ENCODE measurements around the gene CRCP. TPM values are rescaled to one million over a fixed set of nuclear protein-coding genes. Genes with fewer than 3 reads are reported as not detected.
"Not testable (repeated sequence)": the region's sequence is repeated elsewhere in the genome, so short reads cannot be mapped to it uniquely, and the experiment has no call there.

CRCP gene
- total RNA-seq, 6 experiments from 2014 or later = 29.8 to 37.6 (median 33.7) TPM

DNA sequence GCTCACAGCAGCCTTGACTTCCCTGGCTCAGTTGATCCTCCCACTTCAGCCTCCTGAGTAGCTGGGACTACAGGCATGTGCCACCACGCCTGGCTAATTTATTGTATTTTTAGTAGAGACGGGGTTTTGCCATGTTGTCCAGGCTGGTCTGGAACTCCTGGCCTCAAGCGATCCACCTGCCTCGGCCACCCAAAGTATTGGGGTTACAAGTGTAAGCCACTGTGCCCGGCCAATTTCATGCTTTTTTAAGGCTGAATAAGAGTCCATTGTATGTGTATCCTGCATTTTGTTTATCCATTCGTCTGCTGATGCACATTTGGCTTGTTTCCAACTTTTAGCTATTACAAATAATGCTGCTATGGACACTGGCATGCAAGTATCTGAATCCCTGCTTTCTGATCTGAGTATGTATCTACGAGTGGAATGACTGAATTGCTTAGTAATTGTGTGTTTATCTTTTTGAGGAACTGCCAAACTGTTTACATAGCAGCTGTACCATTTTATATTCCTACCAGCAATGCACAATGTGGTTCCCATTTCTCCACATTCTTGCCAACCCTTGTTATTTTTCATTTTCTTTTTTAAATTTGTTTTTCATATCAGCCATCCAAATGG is 53.2 kb downstream of the CRCP start:
- TF ChIP-seq, protein P1, sequence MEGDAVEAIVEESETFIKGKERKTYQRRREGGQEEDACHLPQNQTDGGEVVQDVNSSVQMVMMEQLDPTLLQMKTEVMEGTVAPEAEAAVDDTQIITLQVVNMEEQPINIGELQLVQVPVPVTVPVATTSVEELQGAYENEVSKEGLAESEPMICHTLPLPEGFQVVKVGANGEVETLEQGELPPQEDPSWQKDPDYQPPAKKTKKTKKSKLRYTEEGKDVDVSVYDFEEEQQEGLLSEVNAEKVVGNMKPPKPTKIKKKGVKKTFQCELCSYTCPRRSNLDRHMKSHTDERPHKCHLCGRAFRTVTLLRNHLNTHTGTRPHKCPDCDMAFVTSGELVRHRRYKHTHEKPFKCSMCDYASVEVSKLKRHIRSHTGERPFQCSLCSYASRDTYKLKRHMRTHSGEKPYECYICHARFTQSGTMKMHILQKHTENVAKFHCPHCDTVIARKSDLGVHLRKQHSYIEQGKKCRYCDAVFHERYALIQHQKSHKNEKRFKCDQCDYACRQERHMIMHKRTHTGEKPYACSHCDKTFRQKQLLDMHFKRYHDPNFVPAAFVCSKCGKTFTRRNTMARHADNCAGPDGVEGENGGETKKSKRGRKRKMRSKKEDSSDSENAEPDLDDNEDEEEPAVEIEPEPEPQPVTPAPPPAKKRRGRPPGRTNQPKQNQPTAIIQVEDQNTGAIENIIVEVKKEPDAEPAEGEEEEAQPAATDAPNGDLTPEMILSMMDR (IDR thresholded peaks at IDR 0.05) = no peak
- Mint-ChIP-seq H3K4me3 (no peak overlapping the region), H3K27me3 (ENCODE audit: insufficient read depth) (no peaks in the 10 kb centered on the region; the same call in 1 of the 2 replicates), H3K27ac (peak overlapping the region; percentile 33; the same call in 1 of the 2 replicates), H3K36me3 (ENCODE audit: low read depth) (no peaks in the 10 kb centered on the region), H3K9me3 (peaks cover 5% of the 10 kb centered on the region), H3K4me1 (ENCODE audit: low read depth) (peaks cover 22% of the 10 kb centered on the region)
- peak; percentile 93 for DNase-seq

DNA sequence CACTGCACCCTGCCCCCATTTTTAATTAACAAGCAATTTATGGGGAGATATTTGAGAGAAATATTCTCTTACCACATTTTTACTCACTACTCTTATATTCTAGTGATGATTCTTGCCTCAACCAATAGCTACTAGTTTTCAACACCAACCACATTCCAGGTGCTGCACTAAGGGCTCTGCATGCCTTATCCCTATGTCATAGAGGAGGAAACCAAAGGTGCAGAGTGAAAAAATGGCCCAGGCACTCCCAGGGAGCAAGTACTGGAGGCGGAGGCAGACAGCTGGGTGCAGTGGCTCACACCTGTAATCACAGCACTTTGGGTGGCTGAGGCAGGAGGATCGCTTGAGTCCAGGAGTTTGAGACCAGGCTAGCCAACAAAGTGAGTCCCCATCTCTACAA is 55.0 kb downstream of the CRCP start:
- Mint-ChIP-seq H3K27ac (no peak overlapping the region), H3K27me3 (ENCODE audit: insufficient read depth) (no peaks in the 10 kb centered on the region), H3K4me1 (ENCODE audit: low read depth) (peaks cover 22% of the 10 kb centered on the region), H3K9me3 (peaks cover 5% of the 10 kb centered on the region), H3K36me3 (ENCODE audit: low read depth) (no peaks in the 10 kb centered on the region), H3K4me3 (no peak overlapping the region)
- no peak for DNase-seq
- TF ChIP-seq, protein P1 (IDR thresholded peaks at IDR 0.05) = no peak

DNA sequence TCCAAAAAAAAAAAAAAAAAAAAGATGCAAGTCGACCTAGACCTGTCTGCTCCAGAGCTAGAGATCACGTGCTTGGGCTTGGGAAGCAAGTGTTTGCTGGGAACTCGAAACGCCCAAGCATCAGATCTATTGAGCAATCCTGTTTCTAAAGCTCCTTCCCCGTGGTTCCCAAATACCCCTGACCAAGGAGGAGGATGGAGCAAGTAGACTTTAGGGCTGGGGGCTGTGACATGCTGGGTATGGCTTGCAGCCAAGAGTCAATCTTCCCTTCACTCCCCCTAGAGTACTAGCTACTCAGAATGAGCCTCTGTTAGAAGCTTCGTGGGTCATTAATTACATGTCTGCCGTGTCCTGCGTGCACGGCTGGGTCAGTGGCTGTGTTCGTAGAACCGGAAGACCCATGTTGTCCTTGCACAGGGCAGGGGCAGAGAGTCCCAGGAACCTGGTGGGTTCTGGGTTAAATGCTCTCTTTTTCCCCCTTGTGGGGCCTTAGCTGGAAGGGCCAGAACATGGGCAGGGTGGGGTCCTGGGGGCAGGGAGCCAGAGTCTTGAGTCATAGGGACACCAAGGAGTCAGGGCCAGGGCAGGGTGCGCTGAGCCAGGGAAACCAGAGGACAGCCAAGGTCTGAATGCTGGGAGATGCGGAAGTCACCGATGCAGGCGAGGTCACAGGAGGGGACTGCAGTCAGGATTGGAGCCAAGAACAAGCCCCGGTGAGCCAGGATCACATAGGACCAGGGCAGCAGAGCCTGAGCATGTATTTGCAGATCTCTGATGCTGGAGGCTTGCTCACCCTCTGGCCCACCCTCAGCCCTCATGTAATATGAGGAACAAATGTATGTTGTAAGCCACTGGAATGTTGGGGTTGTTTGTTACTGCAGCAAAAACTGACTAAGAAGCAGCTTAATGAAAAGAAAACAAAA is 55.9 kb downstream of the CRCP start:
- Mint-ChIP-seq H3K27ac (no peak overlapping the region; the same call in 1 of the 2 replicates), H3K9me3 (peaks cover 5% of the 10 kb centered on the region), H3K4me3 (no peak overlapping the region), H3K4me1 (ENCODE audit: low read depth) (peaks cover 22% of the 10 kb centered on the region), H3K36me3 (ENCODE audit: low read depth) (no peaks in the 10 kb centered on the region), H3K27me3 (ENCODE audit: insufficient read depth) (no peaks in the 10 kb centered on the region)
- no peak for DNase-seq
- TF ChIP-seq, protein P1 (IDR thresholded peaks at IDR 0.05) = no peak

DNA sequence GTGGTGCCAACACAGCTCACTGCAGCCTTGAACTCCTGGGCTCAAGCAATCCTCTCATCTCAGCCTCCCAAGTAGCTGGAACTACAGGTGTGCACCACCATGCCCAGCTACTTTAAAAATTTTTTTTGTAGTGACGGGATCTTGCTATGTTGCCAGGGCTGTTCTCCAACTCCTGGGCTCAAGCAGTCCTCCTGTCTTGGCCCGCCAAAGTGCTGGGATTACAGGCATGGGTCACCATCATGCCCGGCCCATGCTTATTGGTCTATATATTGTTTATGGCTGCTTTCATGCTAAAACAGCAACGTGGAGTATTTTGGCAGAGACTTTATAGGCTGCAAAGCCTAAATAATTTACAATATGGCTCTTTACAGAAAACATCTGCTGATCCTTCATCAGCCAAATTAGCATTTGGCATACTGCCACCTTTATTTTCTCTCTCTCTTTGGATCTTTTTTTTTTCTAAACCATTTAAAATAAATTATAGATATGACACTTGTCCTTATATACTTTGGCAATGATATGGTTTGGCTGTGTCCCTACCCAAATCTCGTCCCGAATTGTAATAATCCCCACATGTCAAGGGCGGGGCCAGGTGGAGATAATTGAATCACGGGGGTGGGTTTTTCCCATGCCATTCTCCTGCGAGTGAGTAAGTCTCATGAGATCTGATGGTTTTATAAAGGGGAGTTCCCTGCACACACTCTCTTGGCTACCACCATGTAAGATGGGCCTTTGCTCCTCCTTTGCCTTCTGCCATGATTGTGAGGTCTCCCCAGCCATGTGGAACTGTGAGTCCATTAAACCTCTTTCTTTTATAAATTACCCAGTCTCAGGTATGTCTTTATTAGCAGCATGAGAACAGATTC is 58.1 kb downstream of the CRCP start:
- not testable (repeated sequence) for H3K27ac Mint-ChIP-seq; H3K9me3 Mint-ChIP-seq; H3K4me3 Mint-ChIP-seq; DNase-seq; H3K36me3 Mint-ChIP-seq (ENCODE audit: low read depth); H3K27me3 Mint-ChIP-seq (ENCODE audit: insufficient read depth)
- peaks cover 15% of the 10 kb centered on the region for H3K4me1 Mint-ChIP-seq (ENCODE audit: low read depth)

DNA sequence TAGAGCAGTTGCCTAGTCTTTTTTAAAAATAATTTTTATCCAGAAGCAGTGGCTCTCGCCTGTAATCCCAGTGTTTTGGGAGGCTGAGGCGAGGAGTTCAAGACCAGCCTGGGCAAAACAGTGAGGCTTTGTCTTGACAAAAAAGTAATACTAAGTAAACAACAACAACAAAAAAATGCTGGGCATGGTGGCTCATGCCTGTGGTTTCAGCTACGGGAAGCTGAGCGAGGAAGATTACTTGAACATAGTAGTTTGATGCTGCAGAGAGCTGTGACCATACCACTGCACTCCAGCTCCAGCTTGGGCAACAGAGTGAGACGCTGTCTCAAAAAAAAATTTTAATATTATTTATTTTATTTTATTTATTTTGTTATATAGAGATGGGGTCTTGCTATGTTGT is 59.2 kb downstream of the CRCP start:
- DNase-seq = no peak
- no peaks in the 10 kb centered on the region for H3K36me3 Mint-ChIP-seq (ENCODE audit: low read depth)
- H3K4me3 Mint-ChIP-seq = no peak overlapping the region
- TF ChIP-seq, protein P1 (IDR thresholded peaks at IDR 0.05) = no peak
- H3K4me1 Mint-ChIP-seq (ENCODE audit: low read depth) = peaks cover 8% of the 10 kb centered on the region
- H3K27me3 Mint-ChIP-seq (ENCODE audit: insufficient read depth) = no peaks in the 10 kb centered on the region
- H3K9me3 Mint-ChIP-seq = peaks cover 5% of the 10 kb centered on the region
- no peak overlapping the region for H3K27ac Mint-ChIP-seq

DNA sequence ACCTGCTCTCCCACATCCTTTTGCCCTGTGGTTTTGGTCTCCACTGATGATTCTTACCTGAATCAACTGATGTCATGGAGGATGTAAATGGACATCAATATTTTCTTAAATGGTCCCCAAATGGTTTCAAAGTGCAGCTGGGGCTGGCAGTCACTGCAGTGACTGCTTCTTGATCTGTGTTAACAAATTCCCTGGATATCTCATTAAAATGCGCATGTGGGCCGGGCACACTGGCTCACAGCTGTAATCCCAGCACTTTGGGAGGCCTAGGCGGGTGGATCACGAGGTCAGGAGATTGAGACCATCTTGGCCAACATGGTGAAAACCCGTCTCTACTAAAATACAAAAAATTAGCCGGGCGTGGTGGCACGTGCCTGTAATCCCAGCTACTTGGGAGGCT is 60.4 kb downstream of the CRCP start:
- DNase-seq; H3K27ac Mint-ChIP-seq; H3K4me1 Mint-ChIP-seq (ENCODE audit: low read depth); H3K4me3 Mint-ChIP-seq; H3K36me3 Mint-ChIP-seq (ENCODE audit: low read depth); H3K9me3 Mint-ChIP-seq; H3K27me3 Mint-ChIP-seq (ENCODE audit: insufficient read depth): not testable (repeated sequence)

Data from HFFc6 (cell line).